GM18520 (cell line): ENCODE measurements around the gene FSIP1.

Source experiments
- ATAC-seq: cut with Tn5 transposase; IDR thresholded peaks from one replicate; pipeline ENCODE4 v1.9.1; 2021; ENCODE audit not compliant: unreplicated experiment

FSIP1 gene

GRCh38 chr15:39690881-39691634 lies 91.6 kb downstream of the FSIP1 start:
- no peak for ATAC-seq

GRCh38 chr15:39687965-39688364 lies 94.7 kb downstream of the FSIP1 start:
- ATAC-seq, result no peak

GRCh38 chr15:39685999-39686613 lies 96.5 kb downstream of the FSIP1 start:
- no peak for ATAC-seq

DNA sequence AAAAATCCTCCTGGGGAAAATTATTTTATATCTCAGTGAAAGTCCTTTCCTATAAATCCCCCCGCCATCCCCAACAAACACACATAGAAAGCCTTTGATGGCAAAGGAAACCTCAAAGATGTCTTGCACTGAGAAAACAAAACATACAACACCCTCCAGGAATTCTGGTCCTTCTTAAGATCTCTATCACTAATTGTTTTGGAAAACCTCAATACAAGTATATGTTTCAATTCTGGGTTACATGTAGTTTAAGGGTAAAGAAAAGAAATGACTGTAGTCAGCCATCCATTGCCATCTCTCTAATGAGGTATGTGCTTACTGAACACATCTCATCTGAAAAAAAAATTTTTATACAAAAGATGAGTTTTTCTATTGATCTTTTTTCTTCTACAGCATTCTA lies 97.3 kb downstream of the FSIP1 start:
- ATAC-seq, result no peak

GRCh38 chr15:39684233-39684632 lies 98.4 kb downstream of the FSIP1 start:
- no peak for ATAC-seq

DNA sequence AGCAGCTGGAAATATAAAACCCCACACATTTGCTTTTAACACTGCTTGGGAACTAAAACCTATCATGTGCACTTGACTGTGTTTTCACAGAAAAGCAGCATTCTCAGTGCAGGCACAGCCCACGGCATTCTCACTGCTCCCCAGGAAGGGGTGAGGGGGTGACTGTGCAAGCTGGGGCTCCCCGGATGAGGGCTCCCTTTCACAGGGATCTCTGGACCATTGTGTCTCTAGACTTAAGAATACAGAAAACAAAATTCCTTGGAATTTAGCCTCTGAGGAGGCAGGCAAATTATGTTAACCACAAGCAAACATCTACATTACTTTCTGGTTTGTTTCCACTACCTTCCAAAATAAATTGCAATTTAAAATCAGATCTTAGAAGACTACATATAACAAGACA lies 100.3 kb downstream of the FSIP1 start:
- no peak for ATAC-seq

DNA sequence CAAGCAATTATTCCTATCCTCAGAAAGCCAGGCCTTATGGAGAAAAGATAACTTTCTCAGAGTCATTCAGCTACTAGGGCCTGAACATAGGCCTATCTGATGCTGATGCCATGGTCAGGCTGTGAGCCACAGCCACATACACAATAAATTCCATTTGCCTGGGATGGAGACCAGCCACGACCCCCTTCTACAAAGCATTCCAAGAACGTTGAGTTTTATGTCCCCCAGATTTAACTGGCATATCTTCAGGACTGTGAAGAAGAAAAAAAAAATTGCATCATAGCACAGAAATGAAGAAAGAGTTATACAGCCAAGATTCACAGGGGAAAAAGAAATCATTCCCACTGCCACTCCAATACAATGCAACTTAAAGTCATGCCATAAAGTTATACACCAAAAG lies 101.8 kb downstream of the FSIP1 start:
- ATAC-seq, result no peak

DNA sequence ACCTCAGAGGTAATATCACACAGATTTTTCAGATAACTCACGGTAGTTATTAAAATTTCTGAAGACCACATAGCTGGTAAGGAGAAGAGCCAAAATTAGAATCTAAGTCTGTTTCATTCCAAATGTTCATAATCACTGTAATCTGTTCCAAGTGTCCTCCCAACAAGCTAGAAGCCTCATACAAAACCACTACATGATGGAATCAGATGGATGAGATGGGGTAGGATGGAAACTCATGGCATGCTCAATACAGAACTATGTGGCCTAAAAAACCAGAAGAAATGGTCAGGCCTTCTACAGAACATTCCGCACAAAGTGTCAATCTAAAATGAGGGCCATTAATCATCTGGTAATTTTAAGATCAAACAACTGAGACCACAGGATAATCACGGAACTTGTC lies 110.0 kb downstream of the FSIP1 start:
- no peak for ATAC-seq

DNA sequence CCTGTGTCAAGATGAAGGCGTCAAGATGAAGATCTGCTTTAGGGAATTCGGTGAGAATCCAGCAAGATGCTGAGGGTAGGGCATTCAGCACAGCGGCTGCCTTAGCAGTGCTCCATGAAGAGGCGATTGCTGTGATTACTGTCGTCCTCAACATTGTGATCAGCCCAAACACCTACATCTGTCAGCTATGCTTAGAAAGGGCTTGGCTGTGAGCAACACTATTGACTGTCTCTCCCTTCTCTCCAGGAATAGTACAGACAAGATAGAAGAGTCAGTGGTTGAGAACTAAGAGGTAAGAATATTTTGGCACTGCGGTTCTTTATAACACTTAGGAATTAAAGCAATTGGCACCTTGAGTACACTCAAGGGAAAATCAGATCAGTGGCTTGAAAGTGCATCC lies 110.5 kb downstream of the FSIP1 start:
- no peak for ATAC-seq

DNA sequence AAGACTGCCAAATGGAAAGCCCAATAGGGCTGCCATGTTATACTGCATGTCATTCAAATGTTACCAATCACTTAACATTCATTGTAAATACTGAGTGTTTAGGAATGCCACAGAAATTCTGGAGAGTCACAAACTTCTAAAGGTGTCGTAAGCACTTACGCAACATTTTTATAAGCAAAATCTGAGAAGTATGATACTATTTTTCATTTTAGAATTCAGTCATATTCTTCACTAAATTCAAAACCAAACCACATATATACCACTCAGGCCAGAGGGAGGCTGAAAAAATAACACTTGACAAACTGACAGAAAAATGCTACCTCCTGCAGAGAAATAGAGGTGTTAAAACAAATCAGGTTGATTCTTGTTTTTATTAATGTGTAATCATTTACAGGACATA lies 112.0 kb downstream of the FSIP1 start:
- ATAC-seq, result no peak

GRCh38 chr15:39669661-39670060 lies 113.0 kb downstream of the FSIP1 start:
- ATAC-seq, result no peak

DNA sequence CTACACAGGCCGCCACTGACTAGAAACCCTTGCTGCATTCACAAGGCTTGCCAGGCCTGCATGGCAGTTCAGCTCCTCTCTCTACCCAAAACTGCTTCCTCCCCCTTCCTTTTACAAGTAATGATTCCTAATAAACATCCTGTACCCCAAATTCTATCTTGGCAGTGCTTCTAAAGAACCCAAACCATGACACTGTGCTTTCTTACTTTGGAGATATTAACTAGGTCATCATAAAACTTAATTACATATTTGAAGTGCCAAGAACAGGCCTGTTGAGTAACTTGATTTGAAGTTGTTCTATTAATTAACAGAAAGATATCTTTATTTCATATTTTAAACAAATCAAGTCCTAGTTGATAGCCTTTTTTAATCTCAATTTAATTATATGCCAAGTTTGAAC lies 113.4 kb downstream of the FSIP1 start:
- no peak for ATAC-seq

DNA sequence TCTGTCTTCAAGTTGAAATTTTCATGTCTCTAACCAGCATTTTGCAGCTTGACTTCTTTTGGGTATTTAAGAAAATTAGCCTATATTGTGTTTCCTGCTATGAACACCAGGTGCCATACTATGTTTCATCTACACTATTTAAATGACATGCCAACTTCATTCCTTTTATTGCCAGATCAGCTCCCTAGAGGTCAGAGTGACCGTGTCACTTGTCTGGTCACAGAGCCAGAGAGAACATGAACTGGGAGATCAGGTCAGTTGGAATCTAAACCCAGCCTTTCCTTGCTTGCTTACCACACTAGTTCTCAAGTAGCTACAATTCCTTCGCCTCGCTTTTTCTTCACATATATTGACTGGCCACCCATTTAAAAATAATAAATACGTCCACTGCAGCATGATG lies 114.2 kb downstream of the FSIP1 start:
- no peak for ATAC-seq

GRCh38 chr15:39667382-39668127 lies 115.1 kb downstream of the FSIP1 start:
- ATAC-seq, result no peak

- ATAC-seq, result no peak
These were observed 116.0 kb downstream of the FSIP1 start for GRCh38 chr15:39666677-39667076.

- no peak for ATAC-seq
These were observed 116.9 kb downstream of the FSIP1 start for GRCh38 chr15:39665629-39666250.

GRCh38 chr15:39663704-39664250 lies 118.9 kb downstream of the FSIP1 start:
- ATAC-seq, result no peak

GRCh38 chr15:39661776-39662175 lies 120.9 kb downstream of the FSIP1 start:
- ATAC-seq, result no peak

DNA sequence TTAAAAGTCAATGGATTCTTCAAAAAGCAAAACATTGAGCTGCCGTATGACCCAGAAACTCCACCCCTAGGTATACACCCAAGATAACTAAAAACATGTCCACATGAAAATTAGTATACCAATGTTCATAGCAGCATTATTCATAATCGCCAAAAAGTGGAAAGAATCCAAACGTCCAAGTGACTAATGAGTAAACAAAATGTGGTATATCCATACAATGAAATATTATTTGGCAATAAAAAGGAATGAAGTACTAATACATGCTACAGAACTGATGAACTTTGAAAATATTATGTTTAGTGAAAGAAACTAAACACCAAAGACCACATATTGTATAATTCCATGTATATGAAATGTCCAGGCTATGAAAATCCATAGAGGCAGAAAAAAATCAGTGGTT lies 123.9 kb downstream of the FSIP1 start:
- ATAC-seq, result no peak

- no peak for ATAC-seq
These were observed 125.0 kb downstream of the FSIP1 start for GRCh38 chr15:39657668-39658067.

DNA sequence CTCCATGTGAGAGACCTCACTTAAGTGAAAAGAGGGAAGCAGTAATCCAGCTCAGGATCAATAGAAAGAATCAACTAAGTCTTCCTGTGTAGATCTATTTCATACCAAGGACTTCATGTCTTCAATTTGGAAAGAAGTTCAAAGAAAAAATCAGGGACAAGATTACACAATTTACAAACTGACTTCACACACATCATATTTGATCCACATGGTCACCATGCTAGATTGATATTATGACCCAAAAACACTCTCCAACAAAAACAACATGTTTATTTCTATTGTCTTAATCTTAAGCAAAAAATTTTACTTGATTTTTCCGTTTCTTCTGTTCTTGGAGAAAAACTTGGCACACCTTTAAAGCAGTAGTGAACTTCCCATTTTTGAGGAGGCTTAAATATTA lies 125.5 kb downstream of the FSIP1 start:
- no peak for ATAC-seq
